Measurements from ENCODE around the gene SLC25A47.
"Not testable (repeated sequence)": the region's sequence is repeated elsewhere in the genome, so short reads cannot be mapped to it uniquely, and the experiment has no call there.

SLC25A47 gene

GRCh38 chr14:100294963-100295330, 28.2 kb upstream of the SLC25A47 start:
- DNase-seq (ENCODE audit: low read depth), result no peak
- TF ChIP-seq CTCF (IDR thresholded peaks at IDR 0.05; ENCODE audit: low read depth, low read length, missing control alignments), result no peak

DNA sequence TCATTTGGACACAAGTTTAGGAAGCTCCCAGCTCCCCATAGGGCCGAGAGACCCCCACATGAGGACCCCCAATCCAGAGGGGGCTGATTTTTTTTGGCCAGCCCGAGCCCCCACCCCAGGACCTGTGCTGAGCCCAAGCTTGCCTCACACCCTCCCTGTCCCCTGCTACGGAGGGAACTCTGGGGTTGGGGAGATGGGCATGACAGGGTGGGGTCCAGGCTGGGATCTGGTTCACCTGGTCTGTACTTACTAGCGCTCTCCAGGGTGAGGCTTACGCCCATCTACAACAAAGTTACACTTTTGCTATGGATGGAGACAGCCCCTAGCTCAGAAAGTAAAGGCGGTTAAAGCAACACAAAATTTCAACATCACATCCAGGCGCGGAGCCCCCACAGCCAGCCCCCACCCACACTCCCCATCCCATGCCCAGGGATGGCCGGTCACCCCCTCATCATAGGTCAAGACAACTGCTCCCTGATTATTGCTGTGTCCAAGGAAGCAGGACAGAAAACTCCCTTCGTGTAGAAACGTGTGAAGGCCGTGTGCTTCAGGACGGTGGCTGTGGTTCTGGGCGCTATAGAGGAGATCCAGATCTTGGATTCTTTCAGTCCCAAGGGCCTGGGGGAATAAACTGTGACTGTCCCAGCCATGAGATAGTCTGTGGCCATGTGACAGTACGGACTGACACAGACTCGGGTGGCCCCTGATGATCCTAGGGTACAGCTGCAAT, 27.6 kb upstream of the SLC25A47 start:
- no peak for DNase-seq (ENCODE audit: low read depth)
- no peak overlapping the region for H3K4me3 ChIP-seq (ENCODE audit: low read depth, low read length)
- TF ChIP-seq CTCF (IDR thresholded peaks at IDR 0.05; ENCODE audit: low read depth, low read length, missing control alignments), result no peak

More at GRCh38 chr14:100294963-100295330, 28.2 kb upstream of the SLC25A47 start:
- no peak overlapping the region for H3K4me3 ChIP-seq (ENCODE audit: low read depth, low read length)

DNA sequence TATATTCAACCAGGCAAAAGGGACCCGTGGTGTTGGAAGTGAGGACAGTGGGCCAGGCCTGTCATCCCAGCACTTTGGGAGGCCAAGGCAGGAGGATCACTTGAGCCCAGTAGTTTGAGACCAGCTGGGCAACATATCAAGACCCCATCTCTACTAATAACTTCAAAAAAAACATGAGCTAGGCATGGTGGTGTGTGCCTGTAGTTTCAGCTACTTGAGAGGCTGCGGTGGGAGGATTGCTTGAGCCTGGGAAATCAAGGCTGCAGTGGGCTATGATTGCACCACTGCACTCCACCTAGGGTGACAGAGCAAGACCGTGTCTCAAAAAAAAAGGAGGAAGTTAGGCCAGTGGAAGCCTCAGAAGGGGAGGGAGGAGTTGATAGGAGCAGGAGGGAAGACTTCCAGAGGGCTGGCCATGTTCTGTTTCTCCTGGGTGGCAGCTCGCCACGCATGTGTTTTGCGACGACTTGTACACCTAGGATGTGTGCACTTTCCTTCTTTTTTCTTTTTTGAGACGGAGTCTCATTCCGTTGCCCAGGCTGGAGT, 27.0 kb upstream of the SLC25A47 start:
- DNase-seq (ENCODE audit: low read depth), result no peak
- no peak overlapping the region for H3K4me3 ChIP-seq (ENCODE audit: low read depth, low read length)
- TF ChIP-seq CTCF (IDR thresholded peaks at IDR 0.05; ENCODE audit: low read depth, low read length, missing control alignments), result no peak

- DNase-seq (ENCODE audit: low read depth), result not testable (repeated sequence)
Measured at GRCh38 chr14:100296729-100297128, 26.4 kb upstream of the SLC25A47 start.

DNA sequence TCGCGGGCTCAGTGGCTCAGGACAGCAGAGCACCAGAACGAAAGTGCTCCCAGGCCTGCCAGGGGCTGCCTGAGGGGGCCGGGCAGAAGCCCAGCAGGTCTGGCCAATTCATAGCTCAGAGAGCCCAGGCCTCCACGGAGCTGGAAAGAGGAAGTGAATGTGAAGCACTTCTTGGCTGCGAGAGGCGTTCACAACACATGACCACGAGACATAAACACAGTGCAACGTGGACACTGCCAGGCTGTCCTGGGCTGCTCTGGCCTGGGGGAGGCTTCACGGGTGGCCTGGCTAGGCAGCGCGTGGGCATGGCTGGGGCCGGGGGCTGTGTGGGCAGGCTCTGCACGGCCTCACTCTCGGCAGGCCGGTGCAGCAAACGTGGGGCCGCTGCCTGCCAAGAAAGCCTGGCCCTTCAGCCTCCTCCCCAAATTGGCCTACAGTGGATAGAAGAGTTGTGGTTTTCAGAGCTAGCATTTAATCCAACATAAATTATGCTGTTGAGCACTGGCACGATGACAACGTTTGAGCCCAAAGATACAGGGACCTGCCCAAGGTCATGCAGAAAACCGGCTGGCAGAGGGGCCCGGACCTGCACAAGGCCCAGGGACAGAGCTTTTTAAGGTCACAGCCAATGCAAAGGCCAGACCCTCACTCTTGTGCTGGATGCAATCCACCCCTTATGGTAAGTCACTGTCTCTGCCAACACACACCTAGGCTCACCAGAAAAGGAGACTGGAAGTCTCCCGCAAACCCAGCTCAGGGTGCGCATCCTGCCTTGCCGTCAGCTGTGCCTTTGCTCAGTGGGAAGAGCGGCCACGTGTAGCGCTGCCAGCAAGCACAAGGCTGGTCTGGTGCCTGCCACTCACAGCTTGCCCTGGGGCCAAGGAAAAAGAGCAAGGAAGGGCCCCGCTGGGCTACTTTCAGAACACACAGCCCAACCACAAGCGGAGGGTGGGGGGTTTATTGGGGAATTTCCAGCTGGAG, 25.5 kb upstream of the SLC25A47 start:
- no peak for DNase-seq (ENCODE audit: low read depth)
- H3K4me3 ChIP-seq (ENCODE audit: low read depth, low read length), result no peak overlapping the region

More at GRCh38 chr14:100296729-100297128, 26.4 kb upstream of the SLC25A47 start:
- H3K4me3 ChIP-seq (ENCODE audit: low read depth, low read length), result not testable (repeated sequence)

GRCh38 chr14:100298551-100299237, 24.4 kb upstream of the SLC25A47 start:
- H3K4me3 ChIP-seq (ENCODE audit: low read depth, low read length), result no peak overlapping the region
- TF ChIP-seq CTCF (IDR thresholded peaks at IDR 0.05; ENCODE audit: low read depth, low read length, missing control alignments), result no peak
- no peak for DNase-seq (ENCODE audit: low read depth)

More for the DNA sequence above, 25.5 kb upstream of the SLC25A47 start:
- TF ChIP-seq CTCF (IDR thresholded peaks at IDR 0.05; ENCODE audit: low read depth, low read length, missing control alignments), result no peak

GRCh38 chr14:100299238-100299560, 23.9 kb upstream of the SLC25A47 start:
- no peak for DNase-seq (ENCODE audit: low read depth)
- TF ChIP-seq CTCF (IDR thresholded peaks at IDR 0.05; ENCODE audit: low read depth, low read length, missing control alignments), result no peak
- no peak overlapping the region for H3K4me3 ChIP-seq (ENCODE audit: low read depth, low read length)
